Natural killer cell (primary cell): ENCODE data around the gene NKX1-2. TPM values are rescaled to one million over a fixed set of nuclear protein-coding genes. Genes with fewer than 3 reads are reported as not detected.

Source experiments
- ATAC-seq, 3 donors: fragments of 150-1000 bp in 2 of 3; fragments of 200-7000 bp in 1 of 3; cut with Tn5 transposase; 1 replicate in 1 of 3; 2 replicates in 2 of 3; pipeline ENCODE4 v1.10.0; 2021; ENCODE audit warnings: mild to moderate bottlenecking in 2 of 3, moderate library complexity in 2 of 3
- DNase-seq, 2 donors: peaks; one replicate each; pipeline versions ENCODE4 v3.0.0 to v3.0.0-alpha.2; 2013 to 2021; ENCODE audit warnings: mixed read lengths in 1 of 2
- H3K27ac ChIP-seq: one replicate; pipeline ENCODE4 v1.5.1; 2013; ENCODE audit warnings: mild to moderate bottlenecking, low read length
- H3K27me3 ChIP-seq: one replicate; pipeline ENCODE4 v1.6.1; 2013; ENCODE audit warnings: low read length; ENCODE audit not compliant: control insufficient read depth, insufficient read depth
- H3K36me3 ChIP-seq: one replicate; pipeline ENCODE4 v1.6.1; 2013; ENCODE audit warnings: low read length; ENCODE audit not compliant: control insufficient read depth, insufficient read depth
- H3K4me1 ChIP-seq: one replicate; pipeline ENCODE4 v1.6.1; 2013; ENCODE audit warnings: low read length; ENCODE audit not compliant: control insufficient read depth, insufficient read depth
- H3K4me3 ChIP-seq: one replicate; pipeline ENCODE4 v1.5.1; 2013; ENCODE audit warnings: low read length
- H3K9me3 ChIP-seq: one replicate; pipeline ENCODE4 v1.6.1; 2013; ENCODE audit warnings: low read length; ENCODE audit not compliant: control insufficient read depth, insufficient read depth
- H3K27ac Mint-ChIP-seq, 2 donors: one replicate each; pipeline ENCODE4 v1.8.0; 2022; ENCODE audit warnings: mild to moderate bottlenecking in 2 of 2, mixed read lengths in 2 of 2, moderate library complexity in 1 of 2
- H3K27me3 Mint-ChIP-seq, 2 donors: one replicate each; pipeline ENCODE4 v1.8.0; 2022; ENCODE audit warnings: low read depth in 2 of 2, mixed read lengths in 2 of 2
- H3K36me3 Mint-ChIP-seq: one replicate; pipeline ENCODE4 v1.8.0; 2022; ENCODE audit warnings: mixed read lengths
- H3K4me1 Mint-ChIP-seq, 2 donors: one replicate each; pipeline ENCODE4 v1.8.0; 2022; ENCODE audit warnings: mixed read lengths in 2 of 2
- H3K4me3 Mint-ChIP-seq: one replicate; pipeline ENCODE4 v1.8.0; 2022; ENCODE audit warnings: mild to moderate bottlenecking, moderate library complexity, mixed read lengths
- H3K9me3 Mint-ChIP-seq, 2 donors: one replicate each; pipeline ENCODE4 v1.8.0; 2022; ENCODE audit warnings: mixed read lengths in 2 of 2
- CTCF ChIP-seq: fragments of 200-600 bp; IDR thresholded peaks from one replicate; pipeline ENCODE4 v1.8.0; 2022; ENCODE audit warnings: antibody characterized with exemption
- WGBS: methylation state at CpG from one replicate; pipeline ENCODE4 v1.1.7; 2013; ENCODE audit warnings: missing lambda C conversion rate; ENCODE audit not compliant: insufficient coverage; 5-methylcytosine and 5-hydroxymethylcytosine counted together
- intact Hi-C: fragments of 100-400 bp; cut with micrococcal nuclease; formaldehyde crosslinking; loops from one replicate; pipeline ENCODE4 v1.14.2; 2022
- total RNA-seq, 4 donors: library from RNA; stranded (reverse); fragments of 120-200 nt in 1 of 4; gene quantifications; one replicate each; pipeline versions ENCODE4 v1.2.3 to v1.2.4, GENCODE V29; 2013 to 2022

NKX1-2 gene
- total RNA-seq, 3 donors from 2014 or later (not counting 1 experiment from before 2014, with no cell fraction given): not detected

DNA sequence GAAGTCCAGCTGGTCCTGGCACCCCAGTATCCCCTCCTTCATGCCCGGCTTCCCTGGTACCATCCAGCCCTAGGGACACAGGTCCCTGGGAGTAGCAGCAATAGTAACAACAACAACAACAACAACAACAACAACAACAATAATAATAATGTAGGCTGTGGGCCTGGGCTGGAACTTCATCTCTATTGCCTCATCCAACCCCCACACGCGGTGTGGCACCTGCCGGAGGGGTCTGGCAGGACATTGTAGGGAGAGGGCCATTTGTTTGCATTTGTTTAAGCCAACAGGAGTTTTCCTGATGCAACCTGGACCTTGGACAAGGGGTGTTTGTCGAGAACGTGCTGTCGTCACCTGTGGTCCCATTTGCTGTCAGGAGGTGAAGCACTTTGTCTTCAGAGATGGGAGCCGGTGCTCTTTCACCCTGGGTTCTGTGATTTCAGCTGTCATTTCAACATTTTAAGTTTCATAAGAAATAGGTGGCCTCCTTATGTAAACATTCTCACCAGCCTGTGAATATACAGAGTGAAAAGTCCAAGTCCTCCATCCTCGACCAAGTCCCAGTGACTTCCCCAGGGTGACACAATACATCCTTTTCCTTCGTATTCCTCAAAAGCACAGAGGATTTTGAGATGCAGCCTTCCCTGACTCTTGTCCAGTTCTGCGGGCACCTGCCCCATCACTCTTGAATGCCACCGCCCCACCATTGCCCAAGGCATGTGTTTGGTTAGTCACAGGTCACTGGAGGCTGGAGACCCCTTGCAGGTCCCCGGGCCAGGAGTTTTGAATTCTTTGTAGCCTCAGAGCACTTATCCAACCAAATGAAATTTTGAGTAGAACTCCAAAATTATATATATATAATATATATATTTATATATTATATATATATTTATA lies 21.0 kb upstream of the NKX1-2 start:
- Histone ChIP-seq H3K36me3 (no peaks in the 10 kb centered on the region), H3K4me1 (no peaks in the 10 kb centered on the region), H3K27ac (no peak overlapping the region), H3K27me3 (no peaks in the 10 kb centered on the region), H3K4me3 (no peak overlapping the region), H3K9me3 (no peaks in the 10 kb centered on the region)
- DNase-seq (no peak), ATAC-seq (peak in 1 of 3 donors; percentile 26)
- intact Hi-C loops: no loop called here
- H3K4me1 Mint-ChIP-seq: peaks cover 0 to 10% of the 10 kb centered on the region in 2 donors
- no peak overlapping the region for H3K27ac Mint-ChIP-seq
- no peaks in the 10 kb centered on the region for H3K36me3 Mint-ChIP-seq
- no peak overlapping the region for H3K4me3 Mint-ChIP-seq
- WGBS: 98% methylated on average over 13 of the region's 13 CpGs
- H3K9me3 Mint-ChIP-seq: no peaks in the 10 kb centered on the region
- H3K27me3 Mint-ChIP-seq: no peaks in the 10 kb centered on the region
- no peak for TF ChIP-seq CTCF

GRCh38 chr10:124469956-124470484 lies 20.2 kb upstream of the NKX1-2 start:
- ATAC-seq: no peak
- intact Hi-C loops: no loop called here

GRCh38 chr10:124468624-124469023 lies 18.8 kb upstream of the NKX1-2 start:
- no peaks in the 10 kb centered on the region for H3K9me3 Mint-ChIP-seq
- DNase-seq (no peak), ATAC-seq (no peak)
- WGBS: 93% methylated on average over 13 of the region's 13 CpGs
- Histone ChIP-seq H3K27ac (no peak overlapping the region), H3K4me3 (no peak overlapping the region), H3K27me3 (no peaks in the 10 kb centered on the region), H3K9me3 (no peaks in the 10 kb centered on the region), H3K36me3 (no peaks in the 10 kb centered on the region), H3K4me1 (peaks cover 6% of the 10 kb centered on the region)
- peaks cover 0 to 19% of the 10 kb centered on the region in 2 donors for H3K4me1 Mint-ChIP-seq
- no peaks in the 10 kb centered on the region for H3K36me3 Mint-ChIP-seq
- intact Hi-C loops: no loop called here
- no peaks in the 10 kb centered on the region for H3K27me3 Mint-ChIP-seq
- no peak overlapping the region for H3K27ac Mint-ChIP-seq
- H3K4me3 Mint-ChIP-seq: no peak overlapping the region
- no peak for TF ChIP-seq CTCF

More at GRCh38 chr10:124469956-124470484, 20.2 kb upstream of the NKX1-2 start:
- no peaks in the 10 kb centered on the region for H3K36me3 ChIP-seq
- no peak for DNase-seq
- H3K9me3 ChIP-seq: no peaks in the 10 kb centered on the region
- no peak overlapping the region for H3K4me3 ChIP-seq
- Mint-ChIP-seq H3K4me1 (peaks cover 0 to 15% of the 10 kb centered on the region in 2 donors), H3K27me3 (no peaks in the 10 kb centered on the region), H3K4me3 (no peak overlapping the region), H3K27ac (no peak overlapping the region), H3K9me3 (no peaks in the 10 kb centered on the region), H3K36me3 (no peaks in the 10 kb centered on the region)
- TF ChIP-seq CTCF: no peak
- no peaks in the 10 kb centered on the region for H3K27me3 ChIP-seq
- peaks cover 2% of the 10 kb centered on the region for H3K4me1 ChIP-seq
- WGBS: 91% methylated on average over 20 of the region's 20 CpGs
- H3K27ac ChIP-seq: no peak overlapping the region
